HS-27A (cell line): ENCODE data around the gene SIX6.
"Not testable (repeated sequence)": the region's sequence is repeated elsewhere in the genome, so short reads cannot be mapped to it uniquely, and the experiment has no call there.

Experiments
- DNase-seq: peaks from one replicate; pipeline ENCODE4 v3.0.0-alpha.2; 2012; ENCODE audit warnings: low read depth, missing footprints

The SIX6 gene

DNA sequence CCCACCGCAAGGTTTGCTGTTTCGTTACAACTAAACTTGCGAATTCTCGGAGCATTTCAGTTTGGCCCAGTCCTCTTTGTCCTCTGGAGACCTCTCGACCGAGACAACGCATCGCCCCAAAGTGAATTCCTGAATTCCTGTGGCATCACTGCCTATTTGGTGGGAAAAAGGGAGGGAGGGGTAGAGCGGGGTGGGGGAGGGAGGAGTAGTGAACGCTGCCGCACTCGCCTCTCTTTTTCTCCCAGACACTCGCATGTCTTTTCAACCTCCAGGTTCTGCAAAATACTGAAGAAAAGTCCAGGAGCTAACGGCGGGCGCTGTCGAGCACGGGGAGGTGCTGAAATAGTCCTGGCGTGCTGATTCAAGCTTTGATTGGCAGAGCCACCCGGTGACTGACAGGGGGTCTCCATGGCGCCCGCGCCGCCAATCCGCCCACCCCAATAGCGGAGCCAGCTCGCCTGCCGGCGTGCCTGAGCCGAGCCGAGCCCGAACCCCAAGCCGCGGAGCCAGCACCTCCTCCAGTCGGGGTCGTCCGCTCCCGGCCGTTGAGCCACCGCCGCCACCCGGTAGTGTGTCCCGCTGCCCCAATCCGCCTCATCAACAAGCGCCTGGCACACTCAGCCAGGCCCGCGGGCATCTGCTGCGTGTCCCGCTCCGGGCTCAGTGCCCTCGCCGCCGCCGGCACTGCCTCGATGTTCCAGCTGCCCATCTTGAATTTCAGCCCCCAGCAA, at the start of gene SIX6:
SIX6 (plus strand) TSS at position 440 of the 731 bp plus-strand sequence; CDS start at position 693, 253 bp downstream.
- DNase-seq = no peak

DNA sequence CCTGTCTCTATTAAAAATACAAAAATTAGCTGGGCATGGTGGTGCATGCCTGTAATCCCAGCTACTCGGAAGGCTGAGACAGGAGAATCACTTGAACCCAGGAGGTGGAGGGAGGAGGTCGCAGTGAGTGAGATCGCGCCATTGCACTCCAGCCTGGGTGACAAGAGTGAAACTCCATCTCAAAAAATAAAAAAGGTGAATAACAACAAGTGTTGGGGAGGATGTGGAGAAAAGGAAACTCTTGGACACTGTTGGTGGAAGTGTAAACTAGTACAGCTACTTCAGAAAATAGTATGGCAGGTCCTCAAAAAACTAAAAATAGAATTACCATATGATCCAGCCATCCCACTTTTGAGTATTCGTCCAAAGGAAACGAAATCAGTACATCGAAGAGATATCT, 28.7 kb upstream of the SIX6 start:
- not testable (repeated sequence) for DNase-seq

GRCh38 chr14:60482743-60483142, 26.2 kb upstream of the SIX6 start:
- DNase-seq = no peak

GRCh38 chr14:60485057-60485597, 23.8 kb upstream of the SIX6 start:
- peak; percentile 27 for DNase-seq

- peak; percentile 54 for DNase-seq
These were observed 23.2 kb upstream of the SIX6 start, which contains the start of gene C14orf39 for GRCh38 chr14:60485598-60486251. Gene C14orf39 (minus strand): TSS chr14:60486063. CDS start chr14:60485078, 985 bp downstream.

DNA sequence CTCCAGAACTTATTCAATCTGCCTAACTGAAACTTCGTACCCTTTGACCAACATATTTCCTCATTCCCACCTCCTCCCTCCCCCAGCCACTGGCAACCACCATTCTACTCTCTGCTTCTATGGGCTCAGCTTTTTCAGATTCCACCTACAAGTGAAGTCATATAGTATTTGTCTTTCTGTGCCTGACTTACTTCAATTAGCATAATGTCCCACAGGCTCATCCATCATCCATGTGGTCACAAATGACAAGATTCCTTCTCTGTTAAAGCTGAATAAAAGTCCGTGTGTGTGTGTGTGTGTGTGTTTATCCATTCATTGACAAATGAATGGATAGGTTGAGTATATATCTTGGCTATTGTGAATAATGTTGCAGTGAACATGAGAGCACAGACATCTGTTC, 21.7 kb upstream of the SIX6 start:
- DNase-seq = no peak

- DNase-seq = no peak
These were observed 20.8 kb upstream of the SIX6 start for GRCh38 chr14:60488175-60488574.

GRCh38 chr14:60490270-60490669, 18.7 kb upstream of the SIX6 start:
- no peak for DNase-seq

GRCh38 chr14:60495946-60496345, 13.0 kb upstream of the SIX6 start:
- no peak for DNase-seq

DNA sequence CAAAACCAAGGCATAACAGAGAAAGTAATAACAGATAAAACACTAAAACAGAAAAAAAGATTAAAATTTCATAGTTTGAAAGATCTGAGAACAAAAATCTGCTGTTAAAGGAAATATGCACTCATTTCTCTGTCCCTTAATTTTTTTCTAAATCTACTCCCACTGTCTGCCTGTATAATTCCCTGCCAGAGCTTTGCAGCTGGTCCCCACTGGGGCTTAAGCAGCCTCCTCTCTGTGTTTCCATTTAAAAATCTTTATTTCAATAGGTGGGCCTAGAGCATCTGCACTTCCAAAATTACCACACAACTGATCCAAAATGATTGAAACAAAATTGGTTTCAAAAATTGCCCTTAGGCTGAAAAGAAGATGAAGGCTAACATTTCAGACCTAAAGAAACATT, 6.4 kb upstream of the SIX6 start:
- DNase-seq = no peak

DNA sequence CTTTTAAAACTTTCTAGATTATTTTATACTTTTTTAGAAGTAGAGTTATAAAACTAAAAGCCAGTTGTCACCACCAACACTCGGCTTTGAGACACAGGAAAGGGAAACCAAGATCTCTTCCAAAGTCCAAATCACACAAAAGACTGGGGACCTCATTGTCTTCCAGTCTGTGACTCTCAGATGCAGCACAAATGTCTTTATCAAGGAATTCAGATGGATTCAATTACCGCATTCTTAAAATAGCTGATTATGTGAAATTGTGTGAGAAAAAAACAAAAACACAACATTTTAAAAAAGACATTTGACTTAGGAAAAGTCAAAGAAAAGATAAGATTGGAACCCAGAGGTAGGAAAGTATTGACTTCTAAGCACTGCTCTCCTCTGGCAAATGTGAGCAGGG, 3.5 kb upstream of the SIX6 start:
- no peak for DNase-seq

DNA sequence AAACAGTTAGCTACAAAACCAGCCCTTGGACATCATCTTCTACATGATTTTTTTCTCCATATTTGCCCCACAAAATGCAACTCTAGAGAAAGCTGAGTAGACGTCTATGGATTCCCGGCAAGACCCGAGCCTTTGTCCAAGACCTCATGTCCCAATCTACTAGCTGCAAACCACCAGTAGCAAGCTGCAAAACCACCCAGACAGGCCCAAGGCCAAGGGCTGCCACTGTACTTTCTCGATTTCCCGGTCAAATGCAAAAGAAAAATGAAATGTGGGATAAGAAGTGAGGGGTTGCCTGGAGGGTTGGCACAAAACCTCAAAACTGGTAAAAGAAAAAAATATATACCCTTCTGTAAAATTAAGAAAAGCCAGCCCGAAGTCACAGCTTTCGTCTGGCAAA, 2.9 kb upstream of the SIX6 start:
- DNase-seq = no peak

DNA sequence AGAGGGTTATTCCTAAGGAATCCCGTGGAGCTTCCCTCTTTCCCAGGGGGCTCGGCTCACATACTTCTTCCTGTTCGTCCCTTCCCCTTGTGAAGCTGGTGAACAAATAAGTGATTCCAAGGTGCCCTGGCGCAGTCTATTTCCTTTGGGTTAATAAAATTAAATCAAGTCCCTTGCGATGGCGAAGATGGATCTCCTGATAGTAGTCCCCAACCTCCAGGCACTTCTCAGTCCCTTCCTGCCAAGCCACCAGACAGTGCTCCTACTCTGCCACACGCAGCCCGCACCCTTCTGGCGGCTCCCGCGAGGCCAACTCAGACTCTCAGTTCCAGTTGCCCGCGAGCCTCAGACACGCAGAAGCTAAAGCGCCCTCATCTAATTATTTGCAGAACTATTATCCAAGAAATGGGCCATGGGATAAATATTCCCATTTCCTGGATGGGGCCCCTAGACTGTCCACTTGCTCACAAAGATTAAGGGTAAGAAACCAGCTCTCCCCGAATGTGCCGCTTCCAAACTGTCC, 2.4 kb upstream of the SIX6 start:
- no peak for DNase-seq

DNA sequence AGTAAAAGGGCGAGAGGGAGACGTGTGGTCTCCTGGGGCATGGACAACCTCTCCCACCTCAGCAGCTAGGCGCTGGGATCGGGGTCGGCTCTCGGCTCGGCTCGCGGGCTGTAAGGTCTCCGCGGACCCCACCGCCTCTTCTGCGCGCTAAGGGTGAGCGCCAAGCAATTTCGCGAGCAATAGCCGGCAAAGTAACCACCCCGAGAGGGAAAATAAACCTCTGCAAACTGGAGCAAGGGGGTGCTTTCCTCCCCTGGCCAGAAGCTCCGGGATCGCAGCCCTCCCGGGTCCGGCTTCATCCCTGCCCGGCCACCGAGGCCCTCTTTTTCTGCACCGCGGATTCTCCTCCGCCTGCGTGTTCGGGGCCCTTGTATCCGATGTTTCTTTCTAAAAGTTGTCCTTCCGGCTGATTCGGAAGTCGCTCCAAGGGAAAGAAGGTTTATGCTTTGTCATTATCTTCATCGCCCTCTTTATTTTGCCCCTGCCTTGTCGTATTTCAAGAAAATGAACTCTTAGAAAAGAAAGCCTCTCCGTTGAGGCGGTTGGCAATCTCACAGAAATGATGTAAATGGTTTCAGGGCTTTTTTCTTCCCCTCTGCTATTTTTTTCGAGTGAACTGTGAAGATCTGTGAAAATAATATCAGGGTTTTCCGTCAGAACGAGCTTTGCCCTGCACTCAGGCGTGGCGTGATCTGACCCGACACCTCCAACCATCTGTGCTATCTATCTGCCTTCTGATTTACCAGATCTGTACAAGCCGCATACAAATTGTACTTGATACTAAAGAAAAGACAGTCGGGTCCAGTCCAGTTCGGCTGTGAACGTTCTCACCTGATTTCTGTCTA, 1.7 kb upstream of the SIX6 start:
- DNase-seq = no peak

DNA sequence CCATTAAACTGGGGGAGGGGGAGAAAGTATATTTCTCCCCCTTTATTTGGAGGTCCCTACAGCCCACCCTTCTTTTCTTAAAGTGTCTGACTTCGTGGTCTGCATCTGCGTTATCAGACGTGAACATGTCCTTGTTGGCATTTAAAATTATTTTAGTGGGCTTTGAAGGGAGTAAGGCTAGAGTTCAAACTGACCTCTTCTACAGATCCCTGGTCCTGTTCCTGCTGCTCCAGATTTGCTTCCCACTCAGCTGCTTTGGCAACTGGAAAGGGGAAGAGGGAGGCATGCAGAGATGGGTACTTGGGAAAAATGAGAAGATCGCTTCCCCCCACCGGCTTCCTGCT, 611 bp upstream of the SIX6 start:
- DNase-seq = no peak

DNA sequence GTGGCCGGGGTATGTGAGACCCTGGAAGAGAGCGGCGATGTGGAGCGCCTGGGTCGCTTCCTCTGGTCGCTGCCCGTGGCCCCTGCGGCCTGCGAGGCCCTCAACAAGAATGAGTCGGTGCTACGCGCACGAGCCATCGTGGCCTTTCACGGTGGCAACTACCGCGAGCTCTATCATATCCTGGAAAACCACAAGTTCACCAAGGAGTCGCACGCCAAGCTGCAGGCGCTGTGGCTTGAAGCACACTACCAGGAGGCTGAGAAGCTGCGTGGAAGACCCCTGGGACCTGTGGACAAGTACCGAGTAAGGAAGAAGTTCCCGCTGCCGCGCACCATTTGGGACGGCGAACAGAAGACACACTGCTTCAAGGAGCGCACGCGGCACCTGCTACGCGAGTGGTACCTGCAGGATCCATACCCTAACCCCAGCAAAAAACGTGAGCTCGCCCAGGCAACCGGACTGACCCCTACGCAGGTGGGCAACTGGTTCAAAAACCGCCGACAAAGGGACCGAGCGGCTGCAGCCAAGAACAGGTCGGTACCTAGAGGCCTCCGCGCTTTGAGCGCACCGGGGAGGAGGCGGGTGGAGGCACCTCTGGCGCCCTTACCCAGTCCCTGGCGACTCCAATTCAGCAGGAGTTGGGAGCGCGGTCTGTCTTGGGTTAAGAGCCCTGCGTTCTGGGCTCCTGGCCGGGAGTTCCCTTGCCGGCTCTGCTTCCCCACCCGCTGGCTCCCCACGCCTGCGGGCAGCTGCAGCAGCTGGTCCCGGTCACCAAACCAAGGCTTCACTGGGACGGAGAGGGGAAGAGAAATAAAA, 700 bp downstream of the SIX6 start:
- no peak for DNase-seq

- no peak for DNase-seq
These were observed 1.5 kb downstream of the SIX6 start for GRCh38 chr14:60510254-60510950.

DNA sequence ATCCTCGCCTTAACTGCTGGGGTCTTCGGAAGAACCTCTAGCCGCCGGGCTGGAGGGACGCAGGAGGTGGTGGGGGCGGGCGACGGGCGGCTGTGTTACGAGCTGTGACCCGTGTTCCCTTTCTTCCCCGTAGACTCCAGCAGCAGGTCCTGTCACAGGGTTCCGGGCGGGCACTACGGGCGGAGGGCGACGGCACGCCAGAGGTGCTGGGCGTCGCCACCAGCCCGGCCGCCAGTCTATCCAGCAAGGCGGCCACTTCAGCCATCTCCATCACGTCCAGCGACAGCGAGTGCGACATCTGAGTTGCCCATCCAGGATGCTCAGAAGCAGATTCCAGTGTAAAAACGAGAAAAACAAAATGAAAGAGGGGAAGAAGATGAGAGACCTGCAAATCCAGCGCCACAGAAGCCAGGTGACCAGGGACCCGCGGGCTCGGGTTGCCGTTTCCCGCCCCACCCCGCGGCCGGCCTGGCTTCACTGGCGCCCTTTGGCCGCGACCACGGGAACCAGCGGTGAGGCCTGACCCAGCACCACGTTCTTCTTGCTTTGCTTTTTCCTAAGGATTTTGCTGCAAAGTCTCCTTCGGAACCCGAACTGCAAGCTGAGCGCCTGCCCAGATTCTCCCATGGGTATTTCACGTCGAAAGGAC, 2.1 kb downstream of the SIX6 start:
- DNase-seq = no peak

GRCh38 chr14:60512126-60512525, 3.2 kb downstream of the SIX6 start:
- no peak for DNase-seq

DNA sequence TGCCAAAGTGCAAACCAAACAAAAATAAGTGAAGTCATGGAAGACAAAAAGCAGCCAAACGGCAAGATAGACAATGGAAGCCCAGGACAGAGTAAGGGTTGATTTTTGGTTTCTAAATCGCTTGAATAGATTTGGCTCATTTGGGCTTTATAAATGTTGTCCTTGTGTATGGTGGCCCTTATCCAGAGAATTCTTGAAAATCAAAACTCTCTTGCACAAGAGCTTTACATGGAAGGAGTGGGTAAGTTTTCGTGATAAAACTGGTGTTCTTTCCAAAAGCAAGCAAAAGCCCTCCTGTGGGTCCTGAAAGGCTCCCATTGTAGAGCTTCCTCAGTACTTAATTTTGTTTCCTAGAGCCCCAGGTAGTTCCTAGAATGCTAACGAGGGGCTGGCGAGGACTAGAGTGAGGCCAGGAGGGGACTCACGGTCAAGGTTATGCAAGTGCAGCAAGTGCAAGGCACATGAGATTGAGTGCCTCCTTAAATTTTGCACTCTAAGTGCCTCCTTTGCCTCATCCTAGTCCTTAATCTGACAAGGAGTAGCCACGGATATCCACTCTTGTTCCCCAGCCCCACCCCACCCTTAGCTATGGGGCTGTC, 4.1 kb downstream of the SIX6 start:
- DNase-seq = no peak
